K562 (cell line): ENCODE measurements around the gene PACSIN1. TPM values are rescaled to one million over a fixed set of nuclear protein-coding genes. Genes with fewer than 3 reads are reported as not detected.

ENCODE experiments used
- ATAC-seq: fragments of 200-7000 bp; cut with Tn5 transposase; 3 replicates; pipeline ENCODE4 v1.9.1; 2020; ENCODE audit warnings: moderate library complexity
- BruUV-seq: library from RNA; stranded (reverse); fragments of 400-500 nt; replicated peaks from 2 replicates; lab custom pipeline; 2021; lab: Mats Ljungman, UMichigan
- CTCF ChIA-PET: fragments of 300-600 bp; formaldehyde crosslinking; extraction: SDS; loops from one replicate; lab custom pipeline; 2021; ENCODE audit warnings: low intra/inter-chr PET ratio; lab: Yijun Ruan, JAX
- POLR2A ChIA-PET: fragments of 300-600, 350-650 bp; sonication (Branson Sonifier 250); formaldehyde crosslinking; extraction: SDS; loops from one replicate; lab custom pipeline; 2021; ENCODE audit warnings: antibody characterized with exemption, inconsistent platforms; lab: Yijun Ruan, JAX
- DNase-seq, 4 experiments: peaks; one replicate each; pipeline versions ENCODE4 v3.0.0 to v3.0.0-alpha.2; 2011 to 2018; ENCODE audit warnings: low spot score in 3 of 4, mixed read lengths in 3 of 4; ENCODE audit errors: extremely low read depth in 1 of 4
- FAIRE-seq: peaks from 2 replicates; lab custom pipeline; 2011; peaks lifted over from hg19 to GRCh38; lab: Jason Lieb, UNC
- H2AFZ ChIP-seq: 2 replicates; pipeline ENCODE4 v1.6.0; 2011; ENCODE audit warnings: low read depth, low read length, control low read depth, inconsistent platforms
- H3K27ac ChIP-seq: fragments of 200-600 bp; 3 replicates; pipeline ENCODE4 v1.8.0; 2011; ENCODE audit warnings: low read depth, mild to moderate bottlenecking, control low read depth, inconsistent platforms, low read length, moderate library complexity, mixed read lengths; ENCODE audit errors: extremely low read depth
- H3K27me3 ChIP-seq, 2 experiments: fragments of 300-600 bp in 1 of 2; 2 replicates in 1 of 2; 3 replicates in 1 of 2; pipeline versions ENCODE4 v1.6.0 to v1.8.0; 2011; ENCODE audit warnings: inconsistent platforms in 2 of 2, low read length in 2 of 2, mild to moderate bottlenecking in 1 of 2, mixed read lengths in 1 of 2, moderate library complexity in 1 of 2; ENCODE audit not compliant: control insufficient read depth in 2 of 2, insufficient read depth in 2 of 2
- H3K36me3 ChIP-seq: fragments of 300-600 bp; 3 replicates; pipeline ENCODE4 v1.8.0; 2011; ENCODE audit warnings: mild to moderate bottlenecking, low read length, inconsistent platforms; ENCODE audit not compliant: control insufficient read depth, insufficient read depth
- H3K4me1 ChIP-seq, 2 experiments: fragments of 200-600 bp in 1 of 2; replicated peaks in 1 of 2; 2 replicates in 1 of 2; 3 replicates in 1 of 2; pipeline versions ENCODE4 v1.5.1 to v1.8.0; 2011; ENCODE audit warnings: inconsistent platforms in 2 of 2, low read length in 2 of 2, mild to moderate bottlenecking in 1 of 2, mixed read lengths in 1 of 2, moderate library complexity in 1 of 2; ENCODE audit not compliant: control insufficient read depth in 2 of 2, insufficient read depth in 2 of 2
- H3K4me2 ChIP-seq: 2 replicates; pipeline ENCODE4 v1.6.1; 2011; ENCODE audit warnings: low read length, control low read depth, inconsistent platforms, mixed read lengths; ENCODE audit not compliant: insufficient read depth
- H3K4me3 ChIP-seq: fragments of 200-600 bp; sonication (generic), shearing (Covaris generic); 2 replicates; pipeline ENCODE4 v1.5.1; 2016; ENCODE audit warnings: control low read depth, inconsistent platforms
- H3K79me2 ChIP-seq: fragments of 200-600 bp; 3 replicates; pipeline ENCODE4 v1.8.0; 2011; ENCODE audit warnings: low read length, inconsistent platforms; ENCODE audit not compliant: control insufficient read depth, insufficient read depth
- H3K9ac ChIP-seq, 2 experiments: 2 replicates each; pipeline versions ENCODE4 v1.6.0 to v1.6.1; 2011; ENCODE audit warnings: low read depth in 2 of 2, low read length in 2 of 2, control low read depth in 1 of 2, inconsistent platforms in 1 of 2, mild to moderate bottlenecking in 1 of 2, mixed read lengths in 1 of 2; ENCODE audit not compliant: insufficient read depth in 1 of 2
- H3K9me1 ChIP-seq: one replicate; pipeline ENCODE4 v1.6.0; 2011; ENCODE audit warnings: inconsistent platforms, mild to moderate bottlenecking, low read length, moderate library complexity; ENCODE audit not compliant: control insufficient read depth, insufficient read depth
- H3K9me3 ChIP-seq: replicated peaks from 2 replicates; pipeline ENCODE4 v1.5.1; 2011; ENCODE audit warnings: low read depth, low read length, inconsistent platforms; ENCODE audit not compliant: control insufficient read depth, insufficient read depth
- H4K20me1 ChIP-seq: replicated peaks from 2 replicates; pipeline ENCODE4 v1.6.1; 2011; ENCODE audit warnings: low read length, inconsistent platforms, mixed read lengths; ENCODE audit not compliant: control insufficient read depth, insufficient read depth
- CHCHD3 ChIP-seq: fragments of 250-450 bp; sonication (Bioruptor Pico); IDR thresholded peaks from 2 replicates; pipeline ENCODE4 v2.1.2; 2022; ENCODE audit warnings: mild to moderate bottlenecking
- ERF ChIP-seq: fragments of 450-650 bp; formaldehyde crosslinking; IDR thresholded peaks from 2 replicates; pipeline ENCODE4 v1.4.0; 2020; ENCODE audit warnings: mild to moderate bottlenecking, mixed read lengths
- FOXJ2 ChIP-seq: fragments of 200-800 bp; sonication (Bioruptor generic); IDR thresholded peaks from 2 replicates; pipeline ENCODE4 v1.6.1; 2016; ENCODE audit warnings: missing genetic modification characterization, missing compliant biosample characterization
- HOXB6 ChIP-seq: fragments of 250-450 bp; sonication (Bioruptor Pico); IDR thresholded peaks from 2 replicates; pipeline ENCODE4 v1.5.1; 2022; ENCODE audit warnings: mild to moderate bottlenecking, borderline replicate concordance
- KDM1A ChIP-seq, 2 experiments: fragments of 450-650 bp; IDR thresholded peaks; 2 replicates each; pipeline ENCODE4 v1.6.1; 2016; ENCODE audit warnings: mild to moderate bottlenecking in 2 of 2
- MED1 ChIP-seq: sonication (generic); formaldehyde crosslinking; IDR thresholded peaks from 2 replicates; pipeline ENCODE4 v1.8.1; 2023; ENCODE audit warnings: missing genetic modification reagents, borderline replicate concordance
- NFIC ChIP-seq: fragments of 450-650 bp; IDR thresholded peaks from 2 replicates; pipeline ENCODE4 v1.6.1; 2017; ENCODE audit warnings: mild to moderate bottlenecking, inconsistent platforms
- RAD21 ChIP-seq, 2 experiments: fragments of 250-450 bp in 1 of 2; fragments of 450-650 bp in 1 of 2; sonication (Bioruptor Pico) in 1 of 2; formaldehyde crosslinking in 1 of 2; IDR thresholded peaks in 1 of 2; conservative IDR thresholded peaks in 1 of 2; 2 replicates each; pipeline versions ENCODE4 v1.4.0 to v1.8.0; 2020 to 2022; ENCODE audit warnings: mild to moderate bottlenecking in 2 of 2, moderate library complexity in 1 of 2
- SIN3A ChIP-seq, 2 experiments: fragments of 150-350 bp in 1 of 2; IDR thresholded peaks; 2 replicates each; pipeline ENCODE4 v1.6.1; 2011 to 2016; ENCODE audit warnings: borderline replicate concordance in 2 of 2, low read depth in 2 of 2, low read length in 2 of 2, mild to moderate bottlenecking in 2 of 2, moderate library complexity in 2 of 2; ENCODE audit not compliant: control insufficient read depth in 1 of 2
- SIRT6 ChIP-seq: IDR thresholded peaks from one replicate; pipeline ENCODE4 v1.6.1; 2012; ENCODE audit warnings: low read depth, mild to moderate bottlenecking, control low read depth, inconsistent platforms, low read length, moderate library complexity
- SMARCC2 ChIP-seq: fragments of 450-650 bp; IDR thresholded peaks from 2 replicates; pipeline ENCODE4 v1.6.1; 2017; ENCODE audit warnings: antibody characterized with exemption, moderate library complexity, mild to moderate bottlenecking, low read depth
- YY1 ChIP-seq, 3 experiments: IDR thresholded peaks; 2 replicates each; pipeline ENCODE4 v1.6.1; 2011; ENCODE audit warnings: low read length in 2 of 3, mild to moderate bottlenecking in 2 of 3, moderate library complexity in 2 of 3, borderline replicate concordance in 1 of 3, control low read depth in 1 of 3, low read depth in 1 of 3; ENCODE audit not compliant: insufficient read depth in 3 of 3, insufficient replicate concordance in 2 of 3, control insufficient read depth in 1 of 3, insufficient read length in 1 of 3; ENCODE audit errors: extremely low read depth in 1 of 3
- ZNF232 ChIP-seq: sonication (generic); formaldehyde crosslinking; IDR thresholded peaks from 2 replicates; pipeline ENCODE4 v1.8.0; 2022; ENCODE audit warnings: mild to moderate bottlenecking, missing genetic modification reagents
- ZNF316 ChIP-seq: fragments of 450-650 bp; IDR thresholded peaks from 2 replicates; pipeline ENCODE4 v1.6.1; 2016
- ZNF384 ChIP-seq: IDR thresholded peaks from 2 replicates; pipeline ENCODE4 v1.6.1; 2012; ENCODE audit warnings: low read depth, low read length, improper control_type of control experiment
- WGBS: fragments of 100-300 bp; shearing (Covaris generic); methylation state at CpG from one replicate; pipeline ENCODE4 v1.1.6; 2016; ENCODE audit warnings: low coverage, mixed read lengths; ENCODE audit not compliant: insufficient coverage; ENCODE audit errors: missing lambda C conversion rate; 5-methylcytosine and 5-hydroxymethylcytosine counted together
- in situ Hi-C: fragments of 300-500 bp; cut with MboI; formaldehyde crosslinking; loops from 4 replicates; pipeline ENCODE4 v1.15.0; 2018; ENCODE audit warnings: inconsistent platforms, mixed read lengths
- intact Hi-C: fragments of 100-400 bp; cut with micrococcal nuclease; formaldehyde crosslinking; loops from 2 replicates; pipeline ENCODE4 v1.14.2; 2022
- polyA plus RNA-seq, 8 experiments: library from polyadenylated mRNA; depleted of rRNA in 4 of 8; stranded (reverse) in 5 of 8; unstranded in 3 of 8; fragments of >200 nt; fragmentation: Nextera tagmentation in 2 of 8; fragmentation: Illumina TruSeq in 1 of 8; extraction: Ambion mirVana in 2 of 8; extraction: Trizol in 1 of 8; gene quantifications; 2 replicates each; pipeline versions ENCODE4 v1.2.1 to v1.2.3, GENCODE V29; 2011 to 2014; ENCODE audit warnings: inconsistent platforms in 1 of 8, missing spikeins in 1 of 8
- total RNA-seq, 7 experiments: library from RNA; depleted of rRNA in 6 of 7; stranded (reverse); fragments of >200 nt in 6 of 7; fragmentation: Illumina TruSeq in 2 of 7; extraction: Trizol in 2 of 7; gene quantifications; 2 replicates each; pipeline versions ENCODE4 v1.2.1 to v1.2.3, GENCODE V29; 2011 to 2021; ENCODE audit warnings: low replicate concordance in 1 of 7
- TF ChIP-seq, protein P1 (sequence below), 2 experiments: fragments of 450-650 bp in 1 of 2; sonication (generic) in 1 of 2; formaldehyde crosslinking; conservative IDR thresholded peaks; 2 replicates each; pipeline versions ENCODE4 v1.4.0 to v1.8.1; 2020 to 2022; ENCODE audit warnings: mild to moderate bottlenecking in 1 of 2, missing genetic modification reagents in 1 of 2
- TF ChIP-seq, protein P2 (sequence below): IDR thresholded peaks from 3 replicates; pipeline ENCODE4 v1.6.1; 2011; ENCODE audit warnings: borderline replicate concordance, mild to moderate bottlenecking; ENCODE audit not compliant: insufficient read length, insufficient read depth

Gene PACSIN1
- total and polyA plus RNA-seq, 9 of the 15 experiments (the other 6 are each of a cell fraction or from before 2014, with no cell fraction given): 0.01 to 1.7 (median 0.45) TPM

DNA sequence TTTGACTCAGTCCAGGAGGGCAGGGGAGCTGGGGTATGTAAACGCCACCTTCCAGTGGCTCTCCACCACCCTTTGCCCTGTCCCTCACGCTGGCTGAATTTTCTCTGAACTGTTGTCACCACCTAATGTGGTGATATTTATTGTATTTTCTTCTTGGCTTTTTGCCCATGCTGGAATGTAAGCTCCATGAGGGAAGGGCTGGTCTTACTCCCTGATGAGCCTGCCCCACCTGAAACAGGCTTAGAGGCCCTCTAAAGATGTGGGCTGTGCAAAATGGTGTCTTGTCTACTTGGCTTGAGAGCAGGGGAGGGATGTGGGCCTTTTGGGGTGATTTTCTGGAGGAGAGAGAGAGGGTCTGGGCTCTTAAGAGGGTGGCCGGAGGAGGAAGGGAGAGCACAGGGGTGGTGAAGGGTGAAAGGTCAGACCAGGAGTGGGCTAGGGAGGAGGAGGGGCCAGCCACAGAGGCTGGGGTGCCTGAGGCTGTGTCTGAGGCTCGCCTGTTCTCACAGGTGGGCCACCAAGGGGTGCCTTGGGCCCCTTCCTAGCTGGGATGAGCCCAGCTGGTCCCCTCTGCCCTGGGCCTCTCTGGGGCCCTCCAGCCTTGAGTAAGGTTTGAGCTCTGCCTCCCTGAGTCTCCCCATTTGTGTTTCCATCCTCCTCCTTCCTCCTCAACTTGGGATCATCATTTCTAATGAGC, 52.9 kb downstream of the PACSIN1 start:
- Histone ChIP-seq H2AFZ (no peak overlapping the region), H3K9me1 (peaks cover 4% of the 10 kb centered on the region), H3K4me1 (peaks cover 15 to 45% of the 10 kb centered on the region in 2 experiments; a peak in 4 of 5 replicates), H3K27ac (no peak overlapping the region), H3K27me3 (no peaks in the 10 kb centered on the region), H3K79me2 (no peaks in the 10 kb centered on the region), H3K4me2 (no peak overlapping the region), H4K20me1 (no peaks in the 10 kb centered on the region), H3K9ac (no peak overlapping the region), H3K4me3 (no peak overlapping the region), H3K9me3 (no peaks in the 10 kb centered on the region), H3K36me3 (no peaks in the 10 kb centered on the region)
- WGBS: 78% methylated on average over 4 of the region's 4 CpGs
- POLR2A ChIA-PET: interaction anchor here (0.6 to 1.4 kb wide), 3 partner anchors 28 to 679 kb away, joined by 3 read pairs; no protein-coding TSS in a partner anchor
- FAIRE-seq (no peak), DNase-seq (no peak), ATAC-seq (no peak)
- intact Hi-C loops (no loop called here), in situ Hi-C loops (no loop called here)
- CTCF ChIA-PET: no interaction called here
- no TSS peak for BruUV-seq
- TF ChIP-seq ZNF316: peak; percentile 95
- TF ChIP-seq MED1 (CRISPR knock-in tag): no peak
- no peak for TF ChIP-seq HOXB6 (CRISPR knock-in tag)
- TF ChIP-seq SIRT6: no peak
- peak; percentile 93 for TF ChIP-seq NFIC
- TF ChIP-seq ZNF232: no peak
- no peak for TF ChIP-seq SMARCC2
- TF ChIP-seq FOXJ2 (tag): no peak
- no peak for TF ChIP-seq ERF (CRISPR knock-in tag)
- no peak for TF ChIP-seq YY1 (IDR thresholded peaks at IDR 0.05; ENCODE audit: borderline replicate concordance in 1 of 3, control insufficient read depth in 1 of 3, extremely low read depth in 1 of 3, insufficient read depth in 3 of 3, insufficient read length in 1 of 3, insufficient replicate concordance in 2 of 3, low read depth in 1 of 3, low read length in 2 of 3)
- TF ChIP-seq, protein P1, sequence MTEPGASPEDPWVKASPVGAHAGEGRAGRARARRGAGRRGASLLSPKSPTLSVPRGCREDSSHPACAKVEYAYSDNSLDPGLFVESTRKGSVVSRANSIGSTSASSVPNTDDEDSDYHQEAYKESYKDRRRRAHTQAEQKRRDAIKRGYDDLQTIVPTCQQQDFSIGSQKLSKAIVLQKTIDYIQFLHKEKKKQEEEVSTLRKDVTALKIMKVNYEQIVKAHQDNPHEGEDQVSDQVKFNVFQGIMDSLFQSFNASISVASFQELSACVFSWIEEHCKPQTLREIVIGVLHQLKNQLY (CRISPR knock-in tag; conservative IDR thresholded peaks at IDR 0.05): no peak
- TF ChIP-seq CHCHD3: no peak
- no peak for TF ChIP-seq SIN3A (IDR thresholded peaks at IDR 0.05; ENCODE audit: borderline replicate concordance in 2 of 2, control insufficient read depth in 1 of 2, low read depth in 2 of 2, low read length in 2 of 2)
- TF ChIP-seq, protein P2, sequence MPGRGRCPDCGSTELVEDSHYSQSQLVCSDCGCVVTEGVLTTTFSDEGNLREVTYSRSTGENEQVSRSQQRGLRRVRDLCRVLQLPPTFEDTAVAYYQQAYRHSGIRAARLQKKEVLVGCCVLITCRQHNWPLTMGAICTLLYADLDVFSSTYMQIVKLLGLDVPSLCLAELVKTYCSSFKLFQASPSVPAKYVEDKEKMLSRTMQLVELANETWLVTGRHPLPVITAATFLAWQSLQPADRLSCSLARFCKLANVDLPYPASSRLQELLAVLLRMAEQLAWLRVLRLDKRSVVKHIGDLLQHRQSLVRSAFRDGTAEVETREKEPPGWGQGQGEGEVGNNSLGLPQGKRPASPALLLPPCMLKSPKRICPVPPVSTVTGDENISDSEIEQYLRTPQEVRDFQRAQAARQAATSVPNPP: no peak
- 0 out of 4 replicates have a peak, but pooled peaks of 1 of the 2 experiments have one; percentile 47 for TF ChIP-seq KDM1A (IDR thresholded peaks at IDR 0.05)
- no peak for TF ChIP-seq ZNF384
- TF ChIP-seq RAD21 (CRISPR knock-in tag; conservative IDR thresholded peaks at IDR 0.05 in 1 of 2, IDR thresholded peaks at IDR 0.05 in 1 of 2): no peak
